GM19025 (cell line): ENCODE results near the gene DENND2A.
"Not testable (repeated sequence)": the region's sequence is repeated elsewhere in the genome, so short reads cannot be mapped to it uniquely, and the experiment has no call there.

ENCODE experiments used
- ATAC-seq: cut with Tn5 transposase; IDR thresholded peaks from one replicate; pipeline ENCODE4 v1.9.1; 2021; ENCODE audit warnings: mild to moderate bottlenecking, low read depth, moderate library complexity; ENCODE audit not compliant: unreplicated experiment

DENND2A gene

GRCh38 chr7:140646931-140647647, 6.5 kb upstream of the DENND2A start:
- ATAC-seq: no peak

DNA sequence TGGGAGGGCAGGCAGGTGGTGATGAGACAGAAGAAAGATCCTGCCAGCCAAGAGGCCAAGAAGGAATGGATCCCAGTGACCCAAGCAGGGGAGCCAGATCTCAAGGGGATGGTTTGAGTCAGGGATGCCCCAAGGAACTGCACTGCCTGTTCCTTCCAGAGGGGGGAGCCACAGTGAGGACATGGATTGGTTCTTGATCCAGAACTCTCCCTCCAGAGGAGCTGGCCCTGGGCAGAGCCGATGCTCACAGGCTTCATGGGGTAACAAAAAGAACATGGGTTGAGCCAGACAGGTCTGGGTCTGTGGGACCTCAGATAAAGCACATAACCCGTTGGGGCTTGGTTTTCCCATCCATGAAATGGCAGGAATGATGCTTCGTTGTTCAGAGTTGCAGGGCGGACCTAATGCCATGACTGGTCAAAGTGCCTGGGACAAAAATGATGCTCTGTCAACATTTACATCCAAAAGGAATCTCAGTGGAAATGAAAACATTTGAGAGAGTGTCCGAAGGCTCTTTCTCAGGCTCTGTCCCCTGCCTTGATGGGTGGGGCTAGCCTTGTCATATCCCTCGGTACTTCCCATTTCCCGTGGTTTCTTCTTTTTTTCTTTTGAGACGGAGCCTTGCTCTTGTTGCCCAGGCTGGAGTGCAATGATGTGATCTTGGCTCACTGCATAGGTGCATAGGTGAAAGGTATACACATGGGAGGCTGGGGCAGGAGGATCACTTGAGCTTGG, 4.7 kb upstream of the DENND2A start:
- no peak for ATAC-seq

DNA sequence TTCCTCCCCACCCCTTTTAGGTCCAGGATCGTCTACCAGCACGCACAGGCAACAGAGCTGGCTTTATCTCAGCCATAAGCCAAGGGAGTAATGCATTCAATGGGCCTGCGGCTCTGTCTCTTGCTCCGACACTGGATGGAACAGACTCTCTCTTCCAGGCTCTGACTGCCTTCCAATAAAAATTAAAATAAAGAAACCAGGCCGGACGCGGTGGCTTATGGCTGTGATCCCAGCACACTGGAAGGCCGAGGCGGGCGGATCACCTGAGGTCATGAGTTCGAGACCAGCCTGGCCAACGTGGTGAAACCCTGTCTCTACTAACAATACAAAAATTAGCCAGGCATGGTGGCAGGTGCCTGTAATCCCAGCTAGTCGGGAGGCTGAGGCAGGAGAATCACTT, 4.1 kb upstream of the DENND2A start:
- not testable (repeated sequence) for ATAC-seq

- no peak for ATAC-seq
These were observed 2.8 kb upstream of the DENND2A start for GRCh38 chr7:140643416-140643815.

DNA sequence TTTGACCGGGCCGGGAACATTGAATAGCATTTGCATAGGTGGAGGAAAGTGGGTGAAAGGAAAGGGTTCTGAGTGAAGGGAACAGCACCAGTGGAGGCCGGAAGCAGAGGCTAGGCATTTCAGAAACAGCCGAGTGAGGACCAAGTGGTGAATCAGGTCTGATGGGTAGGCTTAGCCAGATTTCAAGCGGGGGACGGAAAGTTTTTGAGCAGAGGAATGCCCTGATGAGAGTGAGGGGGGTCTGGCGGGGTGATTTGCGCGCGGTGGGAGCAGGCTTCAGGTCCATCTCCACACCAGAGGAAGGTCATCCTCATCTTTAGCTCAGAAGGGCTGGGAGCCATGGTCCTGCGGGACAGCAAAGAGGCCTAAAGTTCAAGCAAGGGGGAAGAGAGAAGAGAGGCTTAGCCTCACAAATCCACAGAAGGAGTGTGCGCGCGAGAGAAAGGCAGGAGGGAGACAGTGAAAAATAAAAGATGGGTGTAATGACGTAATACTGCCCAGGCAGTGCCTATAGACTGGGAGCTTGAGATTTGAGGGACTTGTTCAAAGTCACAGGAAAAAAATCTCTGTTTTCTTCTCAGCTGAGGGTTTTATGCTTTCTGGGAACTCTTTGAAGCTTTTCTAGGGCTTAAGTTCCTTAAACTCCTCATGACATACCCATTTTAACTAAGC, 1.0 kb upstream of the DENND2A start:
- ATAC-seq: no peak

- ATAC-seq: no peak
These were observed 464 bp downstream of the DENND2A start for GRCh38 chr7:140640060-140640637.

- no peak for ATAC-seq
These were observed 1.1 kb downstream of the DENND2A start for GRCh38 chr7:140639366-140640053.

GRCh38 chr7:140638173-140638791, 2.3 kb downstream of the DENND2A start:
- ATAC-seq: no peak

GRCh38 chr7:140637400-140637799, 3.2 kb downstream of the DENND2A start:
- no peak for ATAC-seq

DNA sequence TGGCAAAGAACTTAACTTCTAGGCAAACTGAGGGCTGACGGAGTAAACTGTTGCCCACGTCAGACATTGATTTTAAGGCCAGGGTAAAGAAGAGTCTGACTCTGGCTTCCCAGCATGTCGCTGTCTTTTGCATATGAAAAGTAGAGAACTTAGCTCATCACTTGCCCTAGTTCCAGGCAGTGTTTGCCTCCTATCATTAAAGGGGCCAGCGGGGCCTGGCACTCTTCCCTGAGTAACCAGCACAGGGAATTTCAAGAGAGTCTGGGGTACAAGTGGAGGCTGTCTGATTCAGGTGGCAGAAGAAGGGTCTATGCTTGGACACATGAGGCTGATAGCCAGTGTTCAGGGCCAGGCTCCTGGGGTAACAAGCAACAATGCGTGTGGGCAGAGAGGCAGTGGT, 4.8 kb downstream of the DENND2A start:
- no peak for ATAC-seq

- ATAC-seq: no peak
These were observed 5.3 kb downstream of the DENND2A start for GRCh38 chr7:140635345-140635744.

- ATAC-seq: no peak
These were observed 9.0 kb downstream of the DENND2A start for GRCh38 chr7:140631602-140632001.

- ATAC-seq: no peak
These were observed 9.6 kb downstream of the DENND2A start for GRCh38 chr7:140631021-140631420.

DNA sequence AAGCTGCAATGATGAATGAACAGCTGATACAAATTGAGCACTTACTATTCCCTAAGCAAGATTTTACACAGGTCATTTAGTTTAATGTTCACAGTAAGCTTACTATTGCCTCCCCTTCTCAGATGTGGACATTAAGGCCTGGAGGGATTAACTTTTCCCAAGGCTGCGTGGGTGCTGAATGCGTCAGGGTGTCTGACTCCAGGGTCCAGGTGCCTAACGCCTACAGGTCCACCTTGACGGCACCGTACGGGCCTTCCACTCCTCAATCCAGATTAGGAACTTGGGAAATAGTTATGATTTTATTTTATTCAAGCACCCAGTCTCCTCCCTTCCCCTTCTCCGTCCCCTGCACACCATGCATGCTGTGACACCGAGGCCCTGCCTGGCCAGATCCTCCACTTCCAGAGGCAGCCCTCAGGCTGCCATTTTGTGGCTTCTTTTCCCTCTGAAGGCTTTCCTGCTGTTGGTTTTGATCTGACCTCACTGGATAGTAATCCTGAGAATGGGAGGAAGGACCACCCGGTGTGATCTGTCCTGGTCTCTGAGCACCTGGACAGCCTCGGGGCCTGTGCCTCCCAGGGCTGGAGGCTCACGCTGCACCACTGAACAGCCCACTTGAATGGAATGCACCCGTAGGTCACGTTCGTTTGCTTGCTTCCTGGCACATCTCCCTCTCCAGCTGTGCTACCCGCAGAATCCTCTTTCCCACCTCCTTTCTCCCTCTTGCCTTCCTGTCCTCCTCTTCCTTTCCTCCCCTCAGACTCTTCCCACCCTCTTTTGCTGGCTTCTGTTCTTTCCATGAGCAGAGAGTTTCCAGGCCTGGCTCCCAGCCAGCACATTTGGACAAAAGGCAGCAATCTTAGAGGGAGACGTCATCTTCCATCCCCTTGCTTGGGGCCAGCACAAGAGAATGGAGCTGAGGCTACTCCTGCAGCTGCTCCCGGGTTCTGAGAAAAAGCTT, 14.4 kb downstream of the DENND2A start:
- ATAC-seq: no peak

GRCh38 chr7:140625192-140625558, 15.4 kb downstream of the DENND2A start:
- ATAC-seq: not testable (repeated sequence)

DNA sequence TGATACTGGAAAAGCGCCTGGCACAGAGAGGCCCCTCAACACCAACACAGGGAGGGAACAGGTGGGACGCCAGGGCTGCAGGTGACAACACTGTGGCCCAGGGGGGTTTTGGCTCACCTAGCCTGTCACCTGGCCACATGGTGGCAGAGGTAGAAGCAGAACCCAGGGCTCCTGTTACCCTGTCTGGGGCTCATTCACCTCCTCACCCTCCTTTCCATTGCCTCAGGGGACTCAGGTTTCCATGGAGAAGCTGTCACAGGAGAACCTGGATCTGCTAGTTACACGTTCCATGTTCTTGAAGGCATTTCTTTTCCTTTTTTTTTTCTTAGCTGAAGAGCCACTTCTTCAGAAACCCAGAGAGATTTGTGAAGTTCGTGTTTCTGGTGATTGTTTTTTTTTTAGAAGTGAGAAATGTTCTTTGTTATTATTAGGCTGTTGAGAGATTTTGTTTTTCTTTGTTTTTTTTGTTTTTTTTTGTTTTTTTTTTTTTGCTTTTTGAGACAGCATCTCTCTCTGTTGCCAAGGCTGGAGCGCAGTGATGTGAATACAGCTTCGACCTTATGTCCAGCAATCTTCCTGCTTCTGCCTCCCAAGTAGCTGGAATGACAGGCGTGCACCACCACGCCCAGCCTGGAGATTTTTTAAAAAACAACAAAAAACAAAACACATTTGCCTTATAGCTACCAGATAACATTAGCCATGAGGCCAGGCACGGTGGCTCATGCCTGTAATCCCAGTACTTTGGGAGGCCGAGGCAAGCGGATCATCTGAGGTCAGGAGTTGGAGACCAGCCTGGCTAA, 16.0 kb downstream of the DENND2A start:
- ATAC-seq: no peak

DNA sequence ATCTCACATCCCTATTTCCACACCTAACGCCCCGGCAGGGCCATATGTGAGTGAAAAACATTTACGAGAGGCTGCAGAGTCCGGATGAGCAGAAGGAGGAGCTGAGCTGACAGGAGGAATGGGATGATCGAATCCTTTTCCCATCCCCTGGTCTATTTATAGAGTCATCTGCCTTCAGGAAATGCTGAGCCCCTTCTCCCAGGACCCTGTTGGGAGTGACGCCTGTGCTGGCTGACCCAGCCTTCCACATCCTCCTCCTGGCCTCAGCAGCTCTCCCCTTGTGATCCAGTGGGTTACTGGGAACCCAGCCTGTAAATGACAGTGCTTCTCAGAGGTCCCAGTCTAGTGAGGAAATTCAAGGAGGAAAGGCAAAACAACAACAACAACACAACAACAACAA, 16.6 kb downstream of the DENND2A start:
- no peak for ATAC-seq

DNA sequence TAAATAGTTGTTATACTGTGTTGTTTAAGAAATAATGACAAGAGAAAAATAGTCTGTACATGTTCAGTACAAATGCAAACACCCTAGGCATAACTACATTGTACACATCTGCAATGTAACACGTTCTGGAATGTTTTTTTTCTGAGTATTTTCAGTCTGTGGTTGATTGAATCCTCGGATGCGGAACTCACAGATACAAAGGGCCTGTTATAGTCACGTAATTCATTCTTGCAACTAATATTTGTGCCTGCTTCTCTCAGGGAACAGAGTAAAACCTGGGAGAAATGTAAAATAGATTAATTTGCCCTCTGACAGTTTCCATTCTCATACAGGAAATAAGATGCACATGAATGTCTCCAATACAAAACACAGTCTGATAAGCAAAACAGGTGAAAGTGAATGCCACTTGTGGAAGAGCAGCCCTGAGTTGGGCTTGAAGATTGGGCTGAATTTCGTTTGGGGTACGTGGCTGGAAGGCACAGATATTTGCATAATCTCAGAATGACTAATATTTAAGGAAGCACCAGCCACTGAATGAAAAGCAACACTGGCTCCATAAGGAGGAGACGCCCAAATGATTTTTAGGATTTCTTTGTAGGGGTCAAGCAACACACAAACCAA, 19.1 kb downstream of the DENND2A start:
- ATAC-seq: no peak
